Esophagus mucosa (tissue), 1 donor: ENCODE data around the gene TRAF2. TPM values are rescaled to one million over a fixed set of nuclear protein-coding genes. Genes with fewer than 3 reads are reported as not detected.

ENCODE experiments used
- ATAC-seq: fragments of 200-7000 bp; cut with Tn5 transposase; one replicate; pipeline ENCODE4 v1.9.1; 2020
- total RNA-seq: library from RNA; stranded (reverse); gene quantifications from one replicate; pipeline ENCODE4 v1.2.4, GENCODE V29; 2023
- donor health status: DM: yes; HTN: yes; CAD: no.

The TRAF2 gene
- total RNA-seq, 1 donor from 2014 or later: 11.1 TPM

DNA sequence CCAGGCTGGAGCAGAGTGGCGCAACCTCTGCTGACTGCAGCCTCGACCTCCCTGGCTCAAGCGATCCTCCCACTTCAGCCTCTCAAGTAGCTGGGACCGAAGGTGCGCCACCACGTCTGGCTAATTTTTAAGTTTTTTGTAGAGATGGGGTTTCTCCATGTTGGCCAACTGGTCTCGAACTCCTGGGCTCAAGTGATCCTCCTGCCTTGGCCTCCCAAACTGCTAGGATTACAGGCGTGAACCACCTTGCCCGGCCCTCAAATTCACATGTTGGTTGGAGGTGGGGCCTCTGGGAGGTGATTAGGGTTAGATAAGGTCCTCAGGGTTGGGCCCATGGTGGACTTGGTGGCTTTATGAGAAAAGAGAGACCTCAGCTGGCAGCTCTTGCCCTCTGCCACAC lies 75.8 kb downstream of the TRAF2 start:
- ATAC-seq: no peak

GRCh38 chr9:136962701-136963248 lies 76.5 kb downstream of the TRAF2 start:
- no peak for ATAC-seq

DNA sequence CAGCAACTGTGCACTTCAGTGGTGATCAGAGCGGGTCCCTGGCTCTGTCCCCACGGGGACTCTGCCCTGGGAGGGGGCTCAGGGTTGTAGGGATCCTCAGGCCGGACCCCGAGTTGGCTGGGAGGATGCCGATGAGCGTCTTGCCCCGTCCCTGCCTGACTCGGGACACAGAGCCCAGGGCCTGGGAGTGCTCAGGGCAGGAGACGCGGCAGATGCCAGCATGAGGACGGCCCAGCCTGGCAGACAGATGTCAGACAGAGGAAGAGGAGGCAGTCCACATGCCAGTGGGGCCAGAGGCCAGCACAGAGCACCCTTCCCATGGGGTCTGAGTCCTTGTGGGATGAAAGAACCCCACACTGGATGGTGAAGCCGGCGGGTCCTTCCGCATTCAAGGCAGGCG lies 77.0 kb downstream of the TRAF2 start:
- no peak for ATAC-seq

- ATAC-seq: no peak
Measured at GRCh38 chr9:136963751-136964150, 77.4 kb downstream of the TRAF2 start.

DNA sequence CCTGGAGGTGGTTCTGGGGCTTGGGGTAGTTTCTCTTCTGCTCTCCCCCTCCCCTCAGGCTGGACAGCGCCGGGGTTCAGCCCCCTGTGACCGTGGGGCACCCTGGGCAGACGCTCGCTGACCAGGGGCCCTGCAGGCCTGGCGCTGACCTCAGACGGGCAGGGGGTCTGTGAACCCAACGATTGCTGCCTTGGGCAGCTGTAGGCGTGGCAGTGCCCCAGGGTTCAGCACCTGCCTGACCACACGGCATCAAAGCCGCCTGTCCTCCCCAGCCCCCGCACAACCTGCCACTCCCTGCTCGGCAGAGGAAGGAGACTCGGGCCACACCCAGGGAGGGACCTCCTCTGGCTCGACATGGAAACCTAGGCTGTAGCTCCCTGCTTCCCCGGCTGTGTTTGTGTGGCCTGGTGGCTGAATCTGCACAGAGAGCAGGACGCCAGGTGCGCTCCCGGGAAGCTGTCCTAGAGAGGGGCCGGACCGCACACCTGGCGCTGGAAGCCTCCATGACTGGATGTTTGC lies 77.9 kb downstream of the TRAF2 start:
- ATAC-seq: peak; percentile 46

- ATAC-seq: no peak
Measured at GRCh38 chr9:136964833-136965422, 78.6 kb downstream of the TRAF2 start.

DNA sequence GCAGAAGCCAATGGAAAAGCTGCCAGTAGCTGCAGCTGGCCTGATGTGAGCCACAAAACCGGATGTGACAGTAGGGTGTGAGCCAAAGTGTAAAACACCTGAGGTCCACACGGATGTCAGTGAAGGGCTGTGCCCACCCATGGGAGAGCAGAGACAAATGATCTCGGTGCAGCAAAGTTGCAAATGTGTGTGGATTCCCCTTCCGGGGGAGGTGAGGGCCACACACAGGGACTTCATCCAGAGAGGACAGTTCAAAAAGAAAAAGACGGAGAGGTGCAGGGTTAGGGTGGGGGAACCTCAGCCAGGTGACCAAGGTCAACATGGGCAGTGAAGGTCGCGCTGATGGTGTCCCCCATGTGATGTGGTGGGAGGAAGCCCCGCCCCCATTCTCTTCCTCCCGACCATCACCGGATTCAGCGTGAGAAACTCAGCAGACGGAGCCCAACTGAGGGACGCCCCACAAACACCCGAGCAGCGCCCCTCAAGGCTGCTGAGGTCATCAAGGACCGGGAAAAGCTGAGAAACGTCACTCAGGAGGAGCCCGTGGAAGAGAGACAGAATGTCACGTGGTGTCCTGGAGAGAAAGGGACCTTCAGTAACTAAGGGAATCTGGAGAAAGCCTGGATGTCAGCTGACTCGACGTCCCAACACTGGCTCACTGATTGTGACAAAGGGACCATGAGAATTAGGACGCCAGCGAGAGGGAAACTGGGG lies 79.6 kb downstream of the TRAF2 start:
- ATAC-seq: no peak

- no peak for ATAC-seq
Measured at GRCh38 chr9:136968333-136969127, 82.2 kb downstream of the TRAF2 start.

- no peak for ATAC-seq
Measured at GRCh38 chr9:136969150-136969549, 82.8 kb downstream of the TRAF2 start.

DNA sequence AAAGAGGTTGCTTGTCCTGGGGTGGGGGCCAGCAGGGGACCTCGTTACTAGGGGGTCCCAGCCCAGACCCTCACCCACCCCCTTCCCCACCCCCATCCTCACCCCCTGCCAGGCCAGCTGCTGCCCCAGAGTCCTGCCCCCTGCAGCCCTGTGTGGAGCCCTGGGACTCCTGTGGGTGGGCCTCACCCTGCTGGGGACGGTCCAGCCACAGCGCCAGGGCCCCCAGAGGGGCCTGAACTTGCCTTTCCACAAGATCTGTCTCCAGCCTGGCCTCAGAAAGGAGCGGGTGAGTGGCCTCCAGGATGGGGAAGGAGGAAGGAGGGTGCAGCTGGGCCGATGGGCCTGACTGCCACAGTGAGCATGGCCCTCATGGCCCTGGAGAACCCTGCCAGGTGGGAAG lies 83.5 kb downstream of the TRAF2 start:
- no peak for ATAC-seq

- ATAC-seq: no peak
Measured at GRCh38 chr9:136970361-136970760, 84.0 kb downstream of the TRAF2 start.

DNA sequence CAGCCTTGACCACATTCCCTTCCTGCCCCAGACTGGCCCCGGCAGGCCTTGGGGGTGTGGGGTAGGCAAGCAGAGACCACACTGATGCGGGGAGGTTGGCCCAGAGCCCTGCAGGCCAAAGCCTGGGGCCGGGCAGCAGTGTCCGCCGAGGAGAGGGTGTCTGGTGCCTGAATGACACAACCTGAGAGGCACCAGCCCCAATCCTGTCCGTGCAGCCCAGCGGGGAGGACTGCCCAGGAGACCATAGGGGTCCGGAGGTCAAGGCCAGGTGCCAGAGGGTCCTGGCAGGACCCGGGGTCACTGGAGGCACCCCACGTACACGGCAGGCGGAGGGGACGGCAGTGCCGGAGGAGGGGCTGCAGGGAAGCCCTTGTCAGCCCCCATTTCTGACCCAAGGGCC lies 85.4 kb downstream of the TRAF2 start:
- ATAC-seq: no peak

GRCh38 chr9:136972335-136972734 lies 86.0 kb downstream of the TRAF2 start:
- no peak for ATAC-seq

DNA sequence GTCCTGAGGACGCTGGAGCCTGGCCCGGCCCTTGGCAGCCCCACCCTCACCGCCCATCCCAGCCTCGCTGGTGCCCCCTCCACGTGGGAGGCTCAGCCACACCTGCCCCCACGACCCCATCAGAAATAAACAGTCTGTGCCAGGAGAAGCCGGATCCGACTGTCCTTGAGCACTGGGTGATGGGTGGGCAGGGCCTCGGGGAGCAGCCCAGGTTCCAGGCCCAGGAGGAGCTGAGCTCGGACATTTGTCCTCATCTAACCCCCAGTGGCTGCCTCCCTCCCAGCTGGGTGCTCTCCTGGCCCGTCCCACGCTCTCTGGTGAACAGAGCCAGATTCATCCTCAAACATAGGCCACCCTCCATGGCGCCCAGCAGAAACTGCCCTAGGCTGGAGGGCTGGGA lies 86.4 kb downstream of the TRAF2 start:
- ATAC-seq: no peak

- ATAC-seq: no peak
Measured at GRCh38 chr9:136973618-136974617, 87.6 kb downstream of the TRAF2 start.

DNA sequence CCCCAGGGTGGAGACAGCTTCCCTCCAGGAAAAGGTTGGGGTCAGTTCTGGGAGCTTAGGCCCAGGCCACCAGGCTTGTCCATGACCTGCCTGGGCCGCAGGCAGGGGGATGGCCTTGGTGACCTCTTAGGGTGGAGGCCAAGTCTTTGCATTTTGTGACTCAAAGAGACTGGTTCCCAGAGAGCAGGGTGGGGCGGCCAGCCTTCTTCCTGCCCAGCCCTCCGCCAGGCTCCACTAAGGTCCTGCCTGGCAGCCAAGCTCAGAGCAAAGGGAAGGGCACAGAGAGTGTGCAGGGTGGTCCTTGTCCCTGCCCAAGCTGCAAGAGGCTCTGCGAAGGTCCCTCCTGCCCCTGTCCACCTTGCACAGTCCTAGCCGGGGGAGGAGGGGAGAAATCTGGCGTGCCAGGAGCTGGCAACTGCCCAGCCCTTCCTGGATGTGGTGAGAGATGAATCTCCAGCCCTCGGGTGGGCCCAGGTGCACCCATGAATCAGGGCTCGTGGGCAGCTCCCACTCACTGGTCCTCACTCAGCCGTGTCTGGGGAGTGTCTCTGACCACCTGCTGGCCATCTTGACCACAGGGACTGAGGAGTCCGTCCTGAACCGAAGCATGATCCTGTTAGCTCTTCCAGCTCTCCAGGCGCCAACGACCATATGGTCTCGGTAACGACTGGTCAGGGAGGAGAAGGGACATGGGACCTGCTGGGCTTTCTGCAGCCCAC lies 88.7 kb downstream of the TRAF2 start:
- ATAC-seq: peak; percentile 56

GRCh38 chr9:136975644-136976043 lies 89.3 kb downstream of the TRAF2 start:
- peak; percentile 14 for ATAC-seq
